CD4-positive, alpha-beta T cell treated with Interleukin-10 for 1 hour (primary cell): ENCODE data around the gene ZC3H18.
"Not testable (repeated sequence)": the region's sequence is repeated elsewhere in the genome, so short reads cannot be mapped to it uniquely, and the experiment has no call there.

Source experiments
- DNase-seq: peaks from one replicate; pipeline ENCODE4 v3.0.0-alpha.2; 2020

The ZC3H18 gene

DNA sequence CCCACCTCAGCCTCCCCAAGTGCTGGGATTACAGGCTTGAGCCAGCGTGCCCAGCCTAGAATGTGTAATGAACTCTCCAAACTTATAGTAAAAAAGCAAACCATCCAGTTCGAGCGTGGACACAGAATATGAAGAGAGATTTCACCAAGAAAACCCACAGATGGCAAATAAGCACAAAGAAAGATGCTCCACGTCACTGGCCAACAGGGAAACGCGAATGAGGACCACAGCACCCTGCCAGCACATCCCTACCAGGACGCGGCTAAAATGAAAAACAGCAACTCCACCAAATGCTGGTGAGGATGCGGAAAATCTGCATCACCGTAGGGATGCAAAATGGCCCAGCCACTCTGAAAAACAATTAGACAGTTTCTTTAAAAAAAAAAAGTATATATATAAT lies 91.3 kb downstream of the ZC3H18 start:
- no peak for DNase-seq

- DNase-seq: no peak
Observed at GRCh38 chr16:88662222-88662842, 92.1 kb downstream of the ZC3H18 start.

- DNase-seq: peak; percentile 96
Observed at GRCh38 chr16:88662843-88663606, 92.8 kb downstream of the ZC3H18 start, which contains the start of gene MVD. TSS of gene MVD (minus strand) at chr16:88663091. CDS start at chr16:88663080, 11 bp downstream.

- DNase-seq: no peak
Observed at GRCh38 chr16:88665148-88665547, 94.9 kb downstream of the ZC3H18 start.

- no peak for DNase-seq
Observed at GRCh38 chr16:88665570-88665969, 95.4 kb downstream of the ZC3H18 start.

DNA sequence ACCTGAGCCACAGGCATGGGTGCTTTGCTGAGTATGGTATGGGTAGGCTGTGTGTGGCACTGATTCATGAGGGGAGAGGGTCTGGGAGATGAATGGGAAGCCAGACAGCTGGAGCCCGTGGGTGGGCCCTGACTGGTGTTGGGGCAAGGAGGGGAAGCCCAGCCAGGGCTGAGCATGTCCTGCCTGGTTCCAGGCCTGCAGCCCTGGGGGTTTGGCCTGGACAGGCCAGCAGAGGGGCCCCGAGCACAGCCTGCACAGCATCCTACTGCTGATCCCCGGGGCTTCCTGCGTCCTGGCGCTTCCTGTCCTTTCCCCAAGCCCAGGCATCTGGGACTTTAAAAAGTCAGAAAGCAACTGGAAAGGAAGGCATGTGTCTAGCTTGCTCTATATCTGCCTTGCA lies 97.3 kb downstream of the ZC3H18 start:
- no peak for DNase-seq

DNA sequence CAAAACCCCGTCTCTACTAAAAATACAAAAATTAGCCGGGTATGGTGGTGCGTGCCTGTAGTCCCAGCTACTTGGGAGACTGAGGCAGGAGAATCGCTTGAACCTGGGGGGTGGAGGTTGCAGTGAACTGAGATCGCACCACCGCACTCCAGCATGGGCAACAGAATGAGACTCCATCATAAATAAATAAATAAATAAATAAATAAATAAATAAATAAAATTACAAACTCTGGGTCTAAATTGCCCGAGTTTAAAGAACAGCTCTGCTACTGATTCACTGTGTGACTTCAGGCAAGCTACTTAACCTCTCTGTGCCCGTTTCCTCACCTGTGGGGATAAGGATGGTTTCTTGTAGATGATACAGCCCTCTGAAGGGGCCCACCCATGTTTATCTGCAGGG lies 99.3 kb downstream of the ZC3H18 start:
- DNase-seq: not testable (repeated sequence)

DNA sequence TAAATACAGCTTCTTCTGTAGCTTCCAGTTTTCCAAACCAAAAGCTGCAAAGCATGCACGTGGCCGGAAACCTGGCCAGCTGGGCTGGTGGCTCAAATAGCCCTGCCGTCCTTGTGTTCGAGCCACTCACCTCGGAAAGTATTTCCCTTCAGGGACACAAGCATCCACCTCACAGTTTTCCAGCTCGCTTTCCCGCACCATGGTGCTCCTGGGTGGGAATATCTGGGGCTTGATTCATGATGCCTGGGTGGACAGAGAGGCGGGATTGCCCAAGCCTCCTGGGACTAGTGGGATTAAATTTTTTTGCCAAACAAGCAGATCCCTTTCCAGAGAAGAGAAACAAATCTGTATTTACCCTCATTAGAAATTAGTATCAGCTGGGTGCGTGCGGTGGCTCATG lies 99.8 kb downstream of the ZC3H18 start:
- DNase-seq: no peak

GRCh38 chr16:88671806-88672205 lies 101.6 kb downstream of the ZC3H18 start:
- DNase-seq: no peak

DNA sequence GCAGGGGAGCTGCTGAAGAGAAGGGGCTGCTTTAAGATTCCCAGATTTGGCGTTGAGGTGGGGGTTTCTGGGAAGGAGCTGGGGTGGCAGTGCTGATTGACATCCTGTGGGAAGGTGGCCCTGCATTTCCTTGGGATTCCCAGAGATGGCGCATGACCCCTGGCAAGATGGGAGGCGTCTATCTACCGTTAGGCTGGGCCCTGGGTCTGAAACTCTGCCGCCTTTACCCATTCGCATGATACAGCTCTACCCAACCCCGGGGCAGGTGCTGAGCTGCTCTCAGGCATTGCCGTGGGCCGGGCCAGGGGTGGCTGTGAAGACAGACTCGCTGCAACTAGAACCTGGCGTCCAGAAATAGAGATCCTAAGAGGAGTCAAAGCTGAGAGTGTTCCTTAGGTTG lies 102.6 kb downstream of the ZC3H18 start:
- no peak for DNase-seq

GRCh38 chr16:88673716-88674379 lies 103.6 kb downstream of the ZC3H18 start:
- no peak for DNase-seq

- no peak for DNase-seq
Observed at GRCh38 chr16:88676502-88677242, 106.5 kb downstream of the ZC3H18 start.

DNA sequence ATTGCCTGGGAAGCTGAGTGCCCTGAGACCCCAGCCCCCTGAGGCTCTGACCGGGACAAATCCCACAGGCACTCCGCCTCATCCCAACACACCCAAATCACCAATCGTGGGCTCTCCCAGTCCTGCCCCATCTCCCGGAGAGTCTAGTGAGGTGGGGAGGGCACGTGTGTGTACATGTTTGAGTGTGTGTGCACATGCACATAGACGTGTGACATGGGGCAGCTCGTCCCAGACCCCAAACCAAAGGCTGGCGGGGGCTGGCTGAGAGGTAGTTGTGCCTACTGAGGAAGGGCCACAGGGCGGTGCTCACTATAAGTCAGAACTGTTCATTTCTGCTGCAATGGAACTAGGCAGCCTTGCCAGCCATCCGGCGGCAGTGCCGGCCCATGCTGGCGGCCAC lies 107.5 kb downstream of the ZC3H18 start:
- DNase-seq: no peak

DNA sequence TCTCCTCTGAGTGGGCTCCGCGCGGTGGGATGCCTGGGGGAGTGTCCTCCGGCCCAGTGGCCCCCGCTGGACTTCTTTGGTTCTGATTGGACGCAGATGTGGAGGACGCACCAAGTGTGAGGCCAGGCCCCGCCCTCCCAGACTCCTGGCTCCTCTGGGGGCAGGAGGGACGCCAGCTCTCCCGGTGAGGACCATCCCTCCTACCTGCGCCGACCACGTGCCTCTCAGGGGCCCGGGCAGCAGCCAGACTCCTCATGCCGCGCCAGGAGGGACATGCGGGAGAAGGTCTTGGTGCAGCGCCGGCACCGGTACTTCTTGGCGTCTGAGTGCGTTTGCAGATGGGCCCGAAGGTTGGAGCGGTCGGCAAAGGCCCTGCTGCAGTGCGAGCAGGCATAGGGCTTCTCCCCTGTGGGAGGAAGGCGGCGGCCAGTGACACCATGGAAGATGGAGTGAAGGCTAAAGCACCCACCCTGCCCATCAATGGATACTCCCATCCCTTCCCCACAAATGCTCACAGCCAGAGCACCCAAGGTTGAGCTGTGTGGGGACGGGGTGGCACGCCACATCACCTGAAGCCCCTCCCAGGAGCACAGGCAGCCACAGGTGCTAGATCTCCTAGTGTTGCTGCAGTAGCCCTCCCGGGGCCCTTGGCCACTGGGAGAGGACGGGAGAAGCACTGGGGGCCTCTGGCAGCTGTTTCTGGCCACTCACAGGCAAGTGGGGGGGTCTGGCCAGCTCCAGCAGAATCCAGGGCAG lies 108.2 kb downstream of the ZC3H18 start:
- DNase-seq: no peak

- DNase-seq: no peak
Observed at GRCh38 chr16:88680554-88681083, 110.4 kb downstream of the ZC3H18 start.

DNA sequence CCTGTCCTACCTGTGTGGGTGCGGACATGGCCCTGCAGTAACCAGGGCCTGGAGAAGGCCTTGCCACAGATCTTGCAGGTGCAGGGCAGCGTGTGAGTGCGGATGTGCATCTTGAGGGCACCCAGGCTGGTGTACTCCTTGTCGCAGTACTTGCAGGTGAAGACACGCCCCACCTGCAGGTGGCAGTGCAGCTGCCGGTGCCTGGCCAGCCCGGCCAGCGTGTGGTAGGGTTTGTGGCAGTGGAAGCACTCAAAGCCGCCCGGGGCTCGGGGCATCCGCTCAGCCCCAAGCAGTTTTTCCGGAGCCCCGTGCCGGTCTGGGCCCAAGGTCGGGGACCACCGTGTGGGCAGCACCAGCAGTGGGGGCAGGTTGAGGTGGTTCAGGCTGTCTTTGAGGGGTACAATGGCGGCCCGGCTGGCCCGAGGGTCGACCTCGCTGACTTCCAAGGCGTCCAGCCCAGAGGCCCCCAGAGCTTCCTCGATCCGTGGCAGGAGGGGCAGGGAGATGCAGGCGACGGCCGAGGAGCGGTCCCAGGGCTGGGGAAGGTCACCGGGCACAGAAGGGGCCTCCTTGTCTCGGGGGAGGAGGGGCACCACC lies 111.0 kb downstream of the ZC3H18 start:
- peak; percentile 68 for DNase-seq
